ENCODE data around the gene SMG9. TPM values are rescaled to one million over a fixed set of nuclear protein-coding genes. Genes with fewer than 3 reads are reported as not detected.

SMG9 gene
- total and polyA plus RNA-seq, 2 donors (not counting 1 experiment from before 2014, with no cell fraction given): 6.0 to 6.1 TPM

DNA sequence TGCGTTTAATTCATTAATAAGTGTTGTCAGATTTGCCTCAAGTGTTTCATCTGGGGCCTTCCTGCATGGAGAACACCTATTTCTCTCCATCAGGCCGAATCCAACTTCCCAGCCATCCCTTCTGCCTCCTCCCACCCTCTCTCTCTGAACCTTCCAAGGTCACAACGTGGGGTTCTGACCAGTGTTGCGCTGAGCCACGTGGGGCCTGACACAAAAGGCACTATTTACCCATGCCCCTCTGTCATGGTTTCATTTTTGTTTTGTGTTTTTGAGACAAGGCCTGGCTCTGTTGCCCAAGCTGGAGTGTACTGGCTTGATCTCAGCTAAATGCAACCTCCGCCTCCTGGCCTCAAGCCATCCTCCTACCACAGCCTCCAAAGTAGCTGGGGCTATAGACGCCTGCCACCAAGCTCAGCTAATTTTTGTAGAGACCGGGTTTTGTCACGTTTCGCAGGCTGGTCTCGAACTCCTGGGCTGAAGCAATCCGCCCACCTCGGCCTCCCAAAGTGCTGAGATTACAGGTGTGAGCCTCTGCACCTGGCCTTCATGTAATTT is 47.5 kb downstream of the SMG9 start:
- no peak for TF ChIP-seq EZH2 (IDR thresholded peaks at IDR 0.05; ENCODE audit: low read length, missing control alignments)
- TF ChIP-seq, protein P1, sequence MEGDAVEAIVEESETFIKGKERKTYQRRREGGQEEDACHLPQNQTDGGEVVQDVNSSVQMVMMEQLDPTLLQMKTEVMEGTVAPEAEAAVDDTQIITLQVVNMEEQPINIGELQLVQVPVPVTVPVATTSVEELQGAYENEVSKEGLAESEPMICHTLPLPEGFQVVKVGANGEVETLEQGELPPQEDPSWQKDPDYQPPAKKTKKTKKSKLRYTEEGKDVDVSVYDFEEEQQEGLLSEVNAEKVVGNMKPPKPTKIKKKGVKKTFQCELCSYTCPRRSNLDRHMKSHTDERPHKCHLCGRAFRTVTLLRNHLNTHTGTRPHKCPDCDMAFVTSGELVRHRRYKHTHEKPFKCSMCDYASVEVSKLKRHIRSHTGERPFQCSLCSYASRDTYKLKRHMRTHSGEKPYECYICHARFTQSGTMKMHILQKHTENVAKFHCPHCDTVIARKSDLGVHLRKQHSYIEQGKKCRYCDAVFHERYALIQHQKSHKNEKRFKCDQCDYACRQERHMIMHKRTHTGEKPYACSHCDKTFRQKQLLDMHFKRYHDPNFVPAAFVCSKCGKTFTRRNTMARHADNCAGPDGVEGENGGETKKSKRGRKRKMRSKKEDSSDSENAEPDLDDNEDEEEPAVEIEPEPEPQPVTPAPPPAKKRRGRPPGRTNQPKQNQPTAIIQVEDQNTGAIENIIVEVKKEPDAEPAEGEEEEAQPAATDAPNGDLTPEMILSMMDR (conservative IDR thresholded peaks at IDR 0.05 in 1 of 2, IDR thresholded peaks at IDR 0.05 in 1 of 2; ENCODE audit: low read depth in 1 of 2, low read length in 2 of 2): no peak
- Histone ChIP-seq H2AFZ (ENCODE audit: low read length) (no peak overlapping the region), H3K4me3 (replicated peaks in 1 of 4; ENCODE audit: control extremely low read depth in 1 of 4, insufficient read depth in 1 of 4, low read depth in 3 of 4, low read length in 4 of 4) (no peak overlapping the region), H4K20me1 (ENCODE audit: control insufficient read depth, extremely low read depth, insufficient read depth, low read length) (no peaks in the 10 kb centered on the region), H3K36me3 (ENCODE audit: control insufficient read depth, insufficient read depth, low read length) (no peaks in the 10 kb centered on the region), H3K9ac (ENCODE audit: insufficient read depth, low read length) (no peak overlapping the region), H3K27me3 (ENCODE audit: control insufficient read depth, insufficient read depth, low read length) (no peaks in the 10 kb centered on the region), H3K4me1 (ENCODE audit: control insufficient read depth, extremely low read depth, insufficient read depth, low read length) (no peaks in the 10 kb centered on the region), H3K4me2 (ENCODE audit: extremely low read depth, insufficient read depth, low read length) (no peak overlapping the region), H3K27ac (ENCODE audit: insufficient read depth, low read length) (no peak overlapping the region), H3K9me3 (ENCODE audit: control insufficient read depth, insufficient read depth, low read depth, low read length) (no peaks in the 10 kb centered on the region), H3K79me2 (ENCODE audit: control insufficient read depth, insufficient read depth, low read length) (no peaks in the 10 kb centered on the region)
- no peak for DNase-seq (ENCODE audit: low read depth in 2 of 2)

DNA sequence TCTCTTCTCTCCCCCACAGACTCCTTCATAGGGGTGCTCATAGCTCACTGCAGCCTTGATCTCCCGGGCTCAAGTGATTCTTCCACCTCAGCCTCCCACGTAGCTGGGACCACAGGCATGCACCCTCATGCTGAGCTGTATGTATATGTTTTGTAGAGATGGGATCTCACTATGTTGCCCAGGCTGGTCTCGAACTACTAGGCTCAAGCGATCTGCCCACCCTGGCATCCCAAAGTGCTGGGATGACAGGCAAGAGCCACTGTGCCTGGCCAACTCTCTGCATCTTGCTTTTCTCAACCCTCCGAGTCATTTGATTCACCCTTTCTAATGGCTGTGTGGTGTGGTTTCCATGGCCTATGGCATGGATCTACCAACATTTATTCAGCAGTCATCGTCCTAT is 49.0 kb downstream of the SMG9 start:
- H3K27ac ChIP-seq (ENCODE audit: insufficient read depth, low read length): no peak overlapping the region

DNA sequence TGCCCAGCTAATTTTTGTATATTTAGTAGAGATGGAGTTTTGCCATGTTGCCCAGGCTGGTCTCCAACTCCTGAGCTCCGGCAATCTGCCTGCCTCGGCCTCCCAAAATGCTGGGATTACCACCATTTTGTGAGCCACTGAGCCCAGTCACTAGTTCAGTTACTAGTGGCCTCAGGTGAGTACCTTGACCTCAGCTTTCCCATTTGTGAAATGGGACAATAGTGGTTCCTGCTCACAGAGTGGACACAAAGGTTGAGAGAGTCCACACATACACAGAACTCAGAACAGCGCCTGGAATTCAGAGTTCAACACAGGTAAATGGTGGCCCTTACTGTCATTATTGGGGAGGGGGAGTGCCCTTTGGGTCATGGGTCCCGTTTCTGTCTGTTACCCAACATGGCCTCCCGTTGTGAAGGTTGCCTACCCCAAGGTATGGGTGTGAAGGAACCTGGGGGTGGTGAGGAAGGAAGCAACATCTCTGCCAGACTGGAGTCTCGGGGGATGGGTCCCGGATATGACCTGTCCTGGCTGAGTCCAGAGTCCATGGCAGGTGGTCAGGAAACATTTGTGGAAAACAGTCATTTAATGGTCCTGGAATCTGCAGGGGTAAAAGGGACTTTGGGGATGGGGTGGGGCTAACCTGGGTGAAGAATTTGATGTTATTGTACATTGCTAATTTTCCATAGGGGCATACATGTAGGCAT is 50.6 kb downstream of the SMG9 start:
- H4K20me1 ChIP-seq (ENCODE audit: control insufficient read depth, extremely low read depth, insufficient read depth, low read length): no peaks in the 10 kb centered on the region

More for the DNA sequence above, 49.0 kb downstream of the SMG9 start:
- Histone ChIP-seq H3K9ac (ENCODE audit: insufficient read depth, low read length) (no peak overlapping the region), H3K36me3 (ENCODE audit: control insufficient read depth, insufficient read depth, low read length) (no peaks in the 10 kb centered on the region), H3K4me2 (ENCODE audit: extremely low read depth, insufficient read depth, low read length) (no peak overlapping the region), H3K9me3 (ENCODE audit: control insufficient read depth, insufficient read depth, low read depth, low read length) (no peaks in the 10 kb centered on the region), H3K4me3 (replicated peaks in 1 of 4; ENCODE audit: control extremely low read depth in 1 of 4, insufficient read depth in 1 of 4, low read depth in 3 of 4, low read length in 4 of 4) (no peak overlapping the region), H2AFZ (ENCODE audit: low read length) (no peak overlapping the region), H4K20me1 (ENCODE audit: control insufficient read depth, extremely low read depth, insufficient read depth, low read length) (no peaks in the 10 kb centered on the region), H3K4me1 (ENCODE audit: control insufficient read depth, extremely low read depth, insufficient read depth, low read length) (peaks cover under 1% of the 10 kb centered on the region), H3K79me2 (ENCODE audit: control insufficient read depth, insufficient read depth, low read length) (no peaks in the 10 kb centered on the region), H3K27me3 (ENCODE audit: control insufficient read depth, insufficient read depth, low read length) (no peaks in the 10 kb centered on the region)
- DNase-seq (ENCODE audit: low read depth in 2 of 2): no peak
- TF ChIP-seq EZH2 (IDR thresholded peaks at IDR 0.05; ENCODE audit: low read length, missing control alignments): no peak
- TF ChIP-seq, protein P1 (conservative IDR thresholded peaks at IDR 0.05 in 1 of 2, IDR thresholded peaks at IDR 0.05 in 1 of 2; ENCODE audit: low read depth in 1 of 2, low read length in 2 of 2): no peak

More for the DNA sequence above, 50.6 kb downstream of the SMG9 start:
- no peak for TF ChIP-seq EZH2 (IDR thresholded peaks at IDR 0.05; ENCODE audit: low read length, missing control alignments)
- TF ChIP-seq, protein P1 (conservative IDR thresholded peaks at IDR 0.05 in 1 of 2, IDR thresholded peaks at IDR 0.05 in 1 of 2; ENCODE audit: low read depth in 1 of 2, low read length in 2 of 2): no peak
- Histone ChIP-seq H3K4me2 (ENCODE audit: extremely low read depth, insufficient read depth, low read length) (no peak overlapping the region), H3K9ac (ENCODE audit: insufficient read depth, low read length) (no peak overlapping the region), H3K9me3 (ENCODE audit: control insufficient read depth, insufficient read depth, low read depth, low read length) (no peaks in the 10 kb centered on the region), H3K36me3 (ENCODE audit: control insufficient read depth, insufficient read depth, low read length) (no peaks in the 10 kb centered on the region), H2AFZ (ENCODE audit: low read length) (no peak overlapping the region), H3K4me1 (ENCODE audit: control insufficient read depth, extremely low read depth, insufficient read depth, low read length) (peaks cover 3% of the 10 kb centered on the region), H3K27ac (ENCODE audit: insufficient read depth, low read length) (no peak overlapping the region), H3K79me2 (ENCODE audit: control insufficient read depth, insufficient read depth, low read length) (no peaks in the 10 kb centered on the region), H3K4me3 (replicated peaks in 1 of 4; ENCODE audit: control extremely low read depth in 1 of 4, insufficient read depth in 1 of 4, low read depth in 3 of 4, low read length in 4 of 4) (no peak overlapping the region), H3K27me3 (ENCODE audit: control insufficient read depth, insufficient read depth, low read length) (no peaks in the 10 kb centered on the region)
- DNase-seq (ENCODE audit: low read depth in 2 of 2): no peak

Data from fibroblast of lung (primary cell).